Astrocyte of the cerebellum (primary cell): ENCODE measurements around the gene ATF7IP.

ENCODE experiments used
- DNase-seq: peaks from one replicate; pipeline ENCODE4 v3.0.0-alpha.2; 2011; ENCODE audit warnings: low read depth
- H3K4me3 ChIP-seq: 2 replicates; pipeline ENCODE4 v1.5.1; 2011; ENCODE audit warnings: mild to moderate bottlenecking, low read depth, low read length, moderate library complexity
- CTCF ChIP-seq: IDR thresholded peaks from 2 replicates; pipeline ENCODE4 v1.5.1; 2012; ENCODE audit warnings: low read length, low read depth, moderate library complexity, mild to moderate bottlenecking; ENCODE audit errors: missing control alignments
- in situ Hi-C: cut with HindIII; loops from 2 replicates; pipeline ENCODE4 v1.10.0; 2017; ENCODE audit warnings: low sequenced_read_pairs

The ATF7IP gene

GRCh38 chr12:14479004-14479403 lies 113.5 kb downstream of the ATF7IP start:
- no peak for TF ChIP-seq CTCF
- no peak for DNase-seq
- no peak overlapping the region for H3K4me3 ChIP-seq
- in situ Hi-C loops: no loop called here

- TF ChIP-seq CTCF: no peak
- DNase-seq: no peak
- no peak overlapping the region for H3K4me3 ChIP-seq
- in situ Hi-C loops: loop anchor here (5.0 kb wide), 1 partner anchor 244 kb away; no protein-coding TSS in a partner anchor
These were observed 115.7 kb downstream of the ATF7IP start for GRCh38 chr12:14481201-14481600.

GRCh38 chr12:14482361-14482760 lies 116.9 kb downstream of the ATF7IP start:
- DNase-seq: no peak
- in situ Hi-C loops: loop anchor here (5.0 kb wide), 1 partner anchor 245 kb away; no protein-coding TSS in a partner anchor
- no peak overlapping the region for H3K4me3 ChIP-seq
- no peak for TF ChIP-seq CTCF

- in situ Hi-C loops: loop anchor here (5.0 kb wide), 1 partner anchor 246 kb away; no protein-coding TSS in a partner anchor
- TF ChIP-seq CTCF: no peak
- DNase-seq: no peak
- no peak overlapping the region for H3K4me3 ChIP-seq
These were observed 117.4 kb downstream of the ATF7IP start for GRCh38 chr12:14482886-14483285.

- no peak for TF ChIP-seq CTCF
- in situ Hi-C loops: no loop called here
- no peak for DNase-seq
- no peak overlapping the region for H3K4me3 ChIP-seq
These were observed 129.8 kb downstream of the ATF7IP start for GRCh38 chr12:14495326-14495725.

- DNase-seq: no peak
- TF ChIP-seq CTCF: no peak
- in situ Hi-C loops: no loop called here
- H3K4me3 ChIP-seq: no peak overlapping the region
These were observed 140.4 kb downstream of the ATF7IP start for GRCh38 chr12:14505626-14506596.
